Sigmoid colon (tissue), 7 donors: ENCODE results near the gene FGF3. TPM values are rescaled to one million over a fixed set of nuclear protein-coding genes. Genes with fewer than 3 reads are reported as not detected.

Source experiments
- DNase-seq: peaks from one replicate; pipeline ENCODE4 v3.0.0-alpha.2; 2019
- H3K27ac ChIP-seq, 4 donors: fragments of 200-600 bp; sonication (generic); one replicate each; pipeline ENCODE4 v1.5.1; 2016 to 2019; ENCODE audit warnings: mild to moderate bottlenecking in 1 of 4
- H3K27me3 ChIP-seq, 3 donors: fragments of 200-600 bp; sonication (generic); one replicate each; pipeline ENCODE4 v1.5.1; 2019; ENCODE audit warnings: mild to moderate bottlenecking in 1 of 3
- H3K36me3 ChIP-seq, 4 donors: fragments of 200-600 bp; sonication (generic); one replicate each; pipeline ENCODE4 v1.5.1; 2016 to 2019
- H3K4me1 ChIP-seq, 4 donors: fragments of 200-600 bp; sonication (generic); one replicate each; pipeline ENCODE4 v1.5.1; 2017 to 2019
- H3K4me3 ChIP-seq, 4 donors: fragments of 200-600 bp; sonication (generic); one replicate each; pipeline ENCODE4 v1.5.1; 2017 to 2019; ENCODE audit warnings: mild to moderate bottlenecking in 2 of 4, moderate library complexity in 1 of 4
- H3K9me3 ChIP-seq, 4 donors: fragments of 200-600 bp in 3 of 4; sonication (generic) in 3 of 4; one replicate each; pipeline versions ENCODE4 v1.5.1 to v1.6.1; 2013 to 2019
- CTCF ChIP-seq, 4 experiments: fragments of 450-650 bp in 3 of 4; fragments of 200-600 bp in 1 of 4; IDR thresholded peaks; one replicate each; pipeline ENCODE4 v1.5.1; 2016 to 2019; ENCODE audit warnings: antibody characterized with exemption in 4 of 4, mild to moderate bottlenecking in 3 of 4, moderate library complexity in 2 of 4
- EP300 ChIP-seq, 4 donors: sonication (generic); formaldehyde crosslinking; IDR thresholded peaks; one replicate each; pipeline ENCODE4 v1.6.1; 2017; ENCODE audit warnings: antibody characterized with exemption in 4 of 4
- POLR2A ChIP-seq, 2 donors: fragments of 450-650 bp; IDR thresholded peaks; one replicate each; pipeline ENCODE4 v1.6.1; 2016; ENCODE audit warnings: antibody characterized with exemption in 2 of 2, mild to moderate bottlenecking in 2 of 2, moderate library complexity in 2 of 2
- POLR2AphosphoS5 ChIP-seq, 4 donors: sonication (generic); formaldehyde crosslinking; IDR thresholded peaks; one replicate each; pipeline ENCODE4 v1.6.1; 2017; ENCODE audit warnings: antibody characterized with exemption in 4 of 4
- WGBS, 2 donors: extraction: QIAGEN DNeasy Blood & Tissue Kit; methylation state at CpG; one replicate each; pipeline ENCODE4 v1.1.7; 2013; 5-methylcytosine and 5-hydroxymethylcytosine counted together
- intact Hi-C: fragments of 100-400 bp; cut with DNase I; formaldehyde crosslinking; loops from one replicate; pipeline ENCODE4 v1.15.1; 2023
- polyA plus RNA-seq, 3 donors: library from polyadenylated mRNA; stranded (reverse); fragments of 200-250 nt; gene quantifications; one replicate each; pipeline ENCODE4 v1.2.3, GENCODE V29; 2013
- total RNA-seq, 4 donors: library from RNA; depleted of rRNA; stranded (reverse); fragments of >200 nt; gene quantifications; one replicate each; pipeline ENCODE4 v1.1.0, GENCODE V29; 2016
- donor health status: healthy with polysubstance abuse.
- donor health status: Bipolar disorder and iron deficiency.
- donor health status: healthy.

Gene FGF3
- total and polyA plus RNA-seq, 7 donors = not detected

- H3K4me3 ChIP-seq = no peak overlapping the region
- no peaks in the 10 kb centered on the region for H3K4me1 ChIP-seq
- intact Hi-C loops = no loop called here
- H3K27ac ChIP-seq = no peak overlapping the region
- H3K36me3 ChIP-seq = no peaks in the 10 kb centered on the region
- no peak for DNase-seq
- peaks cover 0 to 51% (median 0%) of the 10 kb centered on the region in 3 donors for H3K27me3 ChIP-seq
- WGBS, 2 donors = 38 to 61% methylated on average over 5 of the region's 5 CpGs
- no peak for TF ChIP-seq POLR2A (IDR thresholded peaks at IDR 0.05)
- TF ChIP-seq POLR2AphosphoS5 (IDR thresholded peaks at IDR 0.05) = no peak
- no peak for TF ChIP-seq CTCF (IDR thresholded peaks at IDR 0.05)
- TF ChIP-seq EP300 (IDR thresholded peaks at IDR 0.05) = no peak
- no peaks in the 10 kb centered on the region for H3K9me3 ChIP-seq
These were observed 41.0 kb upstream of the FGF3 start for GRCh38 chr11:69860244-69860643.

- intact Hi-C loops = no loop called here
- Histone ChIP-seq H3K27ac (no peak overlapping the region), H3K4me3 (no peak overlapping the region), H3K4me1 (no peaks in the 10 kb centered on the region), H3K36me3 (no peaks in the 10 kb centered on the region), H3K9me3 (no peaks in the 10 kb centered on the region), H3K27me3 (peaks cover 0 to 42% (median 0%) of the 10 kb centered on the region in 3 donors)
- WGBS, 2 donors = 84 to 85% methylated on average over 12 of the region's 12 CpGs
- DNase-seq = no peak
- no peak for TF ChIP-seq POLR2A (IDR thresholded peaks at IDR 0.05)
- TF ChIP-seq EP300 (IDR thresholded peaks at IDR 0.05) = no peak
- no peak for TF ChIP-seq CTCF (IDR thresholded peaks at IDR 0.05)
- no peak for TF ChIP-seq POLR2AphosphoS5 (IDR thresholded peaks at IDR 0.05)
These were observed 40.2 kb upstream of the FGF3 start for GRCh38 chr11:69859275-69859934.

- H3K4me3 ChIP-seq = no peak overlapping the region
- H3K27me3 ChIP-seq = peaks cover 0 to 21% (median 5%) of the 10 kb centered on the region in 3 donors
These were observed 36.2 kb upstream of the FGF3 start for GRCh38 chr11:69855421-69855820.

GRCh38 chr11:69854713-69855112 lies 35.5 kb upstream of the FGF3 start:
- WGBS, 2 donors = 67 to 91% methylated on average over 2 of the region's 2 CpGs
- intact Hi-C loops = no loop called here
- peaks cover 0 to 14% (median 11%) of the 10 kb centered on the region in 3 donors for H3K27me3 ChIP-seq

More at GRCh38 chr11:69855421-69855820, 36.2 kb upstream of the FGF3 start:
- Histone ChIP-seq H3K9me3 (peaks cover 0 to 6% (median 4%) of the 10 kb centered on the region in 4 donors), H3K27ac (no peak overlapping the region), H3K4me1 (no peaks in the 10 kb centered on the region), H3K36me3 (no peaks in the 10 kb centered on the region)
- no peak for DNase-seq
- WGBS, 2 donors = 90 to 94% methylated on average over 3 of the region's 3 CpGs
- intact Hi-C loops = no loop called here
- TF ChIP-seq POLR2A (IDR thresholded peaks at IDR 0.05) (no peak), EP300 (IDR thresholded peaks at IDR 0.05) (no peak), POLR2AphosphoS5 (IDR thresholded peaks at IDR 0.05) (no peak), CTCF (IDR thresholded peaks at IDR 0.05) (no peak)

More at GRCh38 chr11:69854713-69855112, 35.5 kb upstream of the FGF3 start:
- no peak overlapping the region for H3K27ac ChIP-seq
- TF ChIP-seq CTCF (IDR thresholded peaks at IDR 0.05) (no peak), POLR2A (IDR thresholded peaks at IDR 0.05) (no peak), POLR2AphosphoS5 (IDR thresholded peaks at IDR 0.05) (no peak), EP300 (IDR thresholded peaks at IDR 0.05) (no peak)
- no peaks in the 10 kb centered on the region for H3K36me3 ChIP-seq
- H3K4me3 ChIP-seq = no peak overlapping the region
- no peak for DNase-seq
- peaks cover 0 to 6% (median 4%) of the 10 kb centered on the region in 4 donors for H3K9me3 ChIP-seq
- H3K4me1 ChIP-seq = no peaks in the 10 kb centered on the region
